ENCODE results near the gene LILRB5.
A peak's percentile ranks its signal among the peaks of the same experiment; 100 is the strongest.
"Not testable (repeated sequence)": the region's sequence is repeated elsewhere in the genome, so short reads cannot be mapped to it uniquely, and the experiment has no call there.

LILRB5 gene

GRCh38 chr19:54277111-54277615 lies 20.1 kb upstream of the LILRB5 start:
- DNase-seq (ENCODE audit: extremely low read depth in 1 of 2, low read depth in 1 of 2): not testable (repeated sequence)

GRCh38 chr19:54275951-54276350 lies 18.9 kb upstream of the LILRB5 start:
- no peak for DNase-seq (ENCODE audit: extremely low read depth in 1 of 2, low read depth in 1 of 2)

GRCh38 chr19:54274516-54274915 lies 17.4 kb upstream of the LILRB5 start:
- DNase-seq (ENCODE audit: extremely low read depth in 1 of 2, low read depth in 1 of 2): not testable (repeated sequence)

- DNase-seq (ENCODE audit: extremely low read depth in 1 of 2, low read depth in 1 of 2): no peak
Measured at GRCh38 chr19:54273821-54274220, 16.7 kb upstream of the LILRB5 start.

GRCh38 chr19:54272181-54272580 lies 15.1 kb upstream of the LILRB5 start:
- not testable (repeated sequence) for DNase-seq (ENCODE audit: extremely low read depth in 1 of 2, low read depth in 1 of 2)

GRCh38 chr19:54271587-54271986 lies 14.5 kb upstream of the LILRB5 start:
- DNase-seq (ENCODE audit: extremely low read depth in 1 of 2, low read depth in 1 of 2): not testable (repeated sequence)

- no peak for DNase-seq (ENCODE audit: extremely low read depth in 1 of 2, low read depth in 1 of 2)
Measured at GRCh38 chr19:54271106-54271505, 14.0 kb upstream of the LILRB5 start.

- DNase-seq (ENCODE audit: extremely low read depth in 1 of 2, low read depth in 1 of 2): no peak
Measured at GRCh38 chr19:54268936-54269335, 11.9 kb upstream of the LILRB5 start.

- peak; percentile 28 to 64 for DNase-seq (ENCODE audit: extremely low read depth in 1 of 2, low read depth in 1 of 2)
Measured at GRCh38 chr19:54266133-54266532, 9.1 kb upstream of the LILRB5 start.

- no peak for DNase-seq (ENCODE audit: extremely low read depth in 1 of 2, low read depth in 1 of 2)
Measured at GRCh38 chr19:54262470-54262869, 5.4 kb upstream of the LILRB5 start.

GRCh38 chr19:54262066-54262465 lies 5.0 kb upstream of the LILRB5 start:
- no peak for DNase-seq (ENCODE audit: extremely low read depth in 1 of 2, low read depth in 1 of 2)

- no peak for DNase-seq (ENCODE audit: extremely low read depth in 1 of 2, low read depth in 1 of 2)
Measured at GRCh38 chr19:54256250-54257115, 590 bp downstream of the LILRB5 start.

GRCh38 chr19:54255105-54255775 lies 1.8 kb downstream of the LILRB5 start:
- no peak for DNase-seq (ENCODE audit: extremely low read depth in 1 of 2, low read depth in 1 of 2)

GRCh38 chr19:54254195-54254906 lies 2.7 kb downstream of the LILRB5 start:
- DNase-seq (ENCODE audit: extremely low read depth in 1 of 2, low read depth in 1 of 2): no peak

GRCh38 chr19:54253331-54254194 lies 3.5 kb downstream of the LILRB5 start:
- no peak for DNase-seq (ENCODE audit: extremely low read depth in 1 of 2, low read depth in 1 of 2)

GRCh38 chr19:54252845-54253244 lies 4.2 kb downstream of the LILRB5 start:
- DNase-seq (ENCODE audit: extremely low read depth in 1 of 2, low read depth in 1 of 2): no peak

- DNase-seq (ENCODE audit: extremely low read depth in 1 of 2, low read depth in 1 of 2): no peak
Measured at GRCh38 chr19:54252243-54252642, 4.8 kb downstream of the LILRB5 start.

- DNase-seq (ENCODE audit: extremely low read depth in 1 of 2, low read depth in 1 of 2): peak; percentile 45 to 72
Measured at GRCh38 chr19:54248016-54248601, 9.0 kb downstream of the LILRB5 start.

GRCh38 chr19:54247106-54247930 lies 9.8 kb downstream of the LILRB5 start:
- DNase-seq (ENCODE audit: extremely low read depth in 1 of 2, low read depth in 1 of 2): no peak
